ENCODE results near the gene LDHAL6A. TPM values are rescaled to one million over a fixed set of nuclear protein-coding genes. Genes with fewer than 3 reads are reported as not detected.

The LDHAL6A gene
- total RNA-seq, 1 experiment from 2014 or later: 0.59 TPM

DNA sequence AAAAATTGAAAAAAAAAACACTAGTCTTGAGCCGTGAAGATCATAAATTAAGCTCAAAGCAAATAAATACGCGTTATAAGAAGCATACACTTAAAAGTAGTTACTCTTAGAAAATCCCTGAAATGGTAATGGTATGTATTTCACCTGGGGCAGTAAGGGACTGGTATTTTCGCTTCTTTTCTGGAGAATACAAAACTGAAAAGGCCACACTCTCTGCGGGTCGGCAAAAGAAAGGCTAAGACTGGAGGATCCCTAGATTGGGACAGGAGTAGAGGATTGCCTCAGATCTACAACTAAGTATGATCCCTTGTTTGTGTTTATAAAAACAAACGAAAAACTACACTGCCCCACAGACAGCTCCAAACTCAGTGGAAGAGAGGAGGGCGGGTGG is 70.5 kb downstream of the LDHAL6A start:
- Mint-ChIP-seq H3K36me3 (ENCODE audit: insufficient read depth, unreplicated experiment) (peaks cover 12% of the 10 kb centered on the region), H3K4me3 (ENCODE audit: unreplicated experiment) (peak overlapping the region; percentile 91), H3K27me3 (ENCODE audit: insufficient read depth, unreplicated experiment) (no peaks in the 10 kb centered on the region), H3K27ac (ENCODE audit: unreplicated experiment) (peak overlapping the region; percentile 96), H3K9me3 (ENCODE audit: unreplicated experiment) (no peaks in the 10 kb centered on the region), H3K4me1 (ENCODE audit: low read depth, unreplicated experiment) (no peaks in the 10 kb centered on the region)
- peak overlapping the region; percentile 60 for H3K4me3 ChIP-seq (ENCODE audit: low read depth, low read length)
- ChIA-PET CTCF (interaction anchor here (1.1 to 2.2 kb wide), 5 partner anchors 14 to 411 kb away, joined by 3 to 11 read pairs (median 5); no protein-coding TSS in a partner anchor), POLR2A (interaction anchor here (0.6 to 2.2 kb wide), 14 partner anchors 10 to 213 kb away, joined by 3 to 28 read pairs (median 3); partner anchors contain the start of genes LDHA, SPTY2D1 and UEVLD)
- no peaks in the 10 kb centered on the region for H3K36me3 ChIP-seq (ENCODE audit: control insufficient read depth, insufficient read depth, low read length)
- TF ChIP-seq, protein P1, sequence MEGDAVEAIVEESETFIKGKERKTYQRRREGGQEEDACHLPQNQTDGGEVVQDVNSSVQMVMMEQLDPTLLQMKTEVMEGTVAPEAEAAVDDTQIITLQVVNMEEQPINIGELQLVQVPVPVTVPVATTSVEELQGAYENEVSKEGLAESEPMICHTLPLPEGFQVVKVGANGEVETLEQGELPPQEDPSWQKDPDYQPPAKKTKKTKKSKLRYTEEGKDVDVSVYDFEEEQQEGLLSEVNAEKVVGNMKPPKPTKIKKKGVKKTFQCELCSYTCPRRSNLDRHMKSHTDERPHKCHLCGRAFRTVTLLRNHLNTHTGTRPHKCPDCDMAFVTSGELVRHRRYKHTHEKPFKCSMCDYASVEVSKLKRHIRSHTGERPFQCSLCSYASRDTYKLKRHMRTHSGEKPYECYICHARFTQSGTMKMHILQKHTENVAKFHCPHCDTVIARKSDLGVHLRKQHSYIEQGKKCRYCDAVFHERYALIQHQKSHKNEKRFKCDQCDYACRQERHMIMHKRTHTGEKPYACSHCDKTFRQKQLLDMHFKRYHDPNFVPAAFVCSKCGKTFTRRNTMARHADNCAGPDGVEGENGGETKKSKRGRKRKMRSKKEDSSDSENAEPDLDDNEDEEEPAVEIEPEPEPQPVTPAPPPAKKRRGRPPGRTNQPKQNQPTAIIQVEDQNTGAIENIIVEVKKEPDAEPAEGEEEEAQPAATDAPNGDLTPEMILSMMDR (IDR thresholded peaks at IDR 0.05; ENCODE audit: insufficient read depth in 1 of 2, low read depth in 1 of 2, low read length in 1 of 2, severe bottlenecking in 1 of 2, unreplicated experiment in 1 of 2): no peak
- H3K27me3 ChIP-seq (replicated peaks; ENCODE audit: control insufficient read depth, insufficient read depth, low read length): no peaks in the 10 kb centered on the region
- intact Hi-C loops (cut with micrococcal nuclease; ENCODE audit: unreplicated experiment): loop anchor here (2.0 to 10.0 kb wide), 4 partner anchors 109 to 281 kb away; partner anchors contain the start of genes GTF2H1, HPS5, LDHA and SAA2
- no TSS peak for BruUV-seq (replicated peaks)
- no peaks in the 10 kb centered on the region for H3K4me1 ChIP-seq
- H3K9me3 ChIP-seq: no peaks in the 10 kb centered on the region
- no peak for DNase-seq

DNA sequence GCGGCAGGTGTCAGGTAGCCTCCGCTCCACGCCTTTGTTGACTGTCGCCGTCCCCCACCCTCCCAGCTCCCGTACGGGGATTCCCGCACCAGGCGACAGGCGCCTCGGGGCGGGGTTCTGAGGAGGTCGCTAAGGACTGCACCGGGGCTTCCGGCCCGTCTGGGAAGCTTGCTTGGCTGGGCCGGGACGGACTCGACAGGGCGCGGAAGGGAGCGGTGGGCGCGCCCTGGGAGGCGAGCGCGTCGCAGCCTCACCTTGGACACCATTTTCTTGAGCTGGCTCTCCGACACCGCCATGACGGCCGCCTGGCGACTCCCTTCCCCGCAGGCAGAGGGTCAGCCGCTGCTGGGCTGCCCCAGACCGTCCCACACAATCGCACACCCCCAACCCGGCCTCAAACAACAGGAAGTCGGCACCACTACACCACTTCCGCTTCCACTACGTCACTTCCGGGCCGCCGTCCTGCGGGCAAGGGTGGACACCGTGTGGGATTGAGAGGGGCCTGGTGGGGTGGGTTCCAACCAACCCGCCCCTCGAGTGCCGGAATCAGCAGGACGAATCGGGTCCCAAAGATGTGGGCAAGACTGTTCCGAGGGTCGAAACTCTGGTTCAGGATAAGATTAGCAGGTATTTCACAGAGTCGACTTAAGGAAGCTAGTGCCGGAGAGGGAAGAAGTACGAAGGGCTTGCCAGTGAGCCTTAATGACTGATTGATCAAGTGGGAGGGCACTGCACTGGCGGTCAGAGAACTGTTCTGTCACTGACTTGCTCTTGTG is 71.1 kb downstream of the LDHAL6A start, which contains the start of gene TSG101:
Gene TSG101, minus strand, starts transcription at position 422 of the 776 bp plus-strand sequence. Its CDS starts 126 bp downstream, at position 296.
- Mint-ChIP-seq H3K9me3 (ENCODE audit: unreplicated experiment) (no peaks in the 10 kb centered on the region), H3K36me3 (ENCODE audit: insufficient read depth, unreplicated experiment) (peaks cover 16% of the 10 kb centered on the region), H3K27ac (ENCODE audit: unreplicated experiment) (peak within 1 kb of the TSS; percentile 96), H3K27me3 (ENCODE audit: insufficient read depth, unreplicated experiment) (no peaks in the 10 kb centered on the region), H3K4me3 (ENCODE audit: unreplicated experiment) (peak within 1 kb of the TSS; percentile 91), H3K4me1 (ENCODE audit: low read depth, unreplicated experiment) (no peaks in the 10 kb centered on the region)
- POLR2A ChIA-PET: interaction anchor here (0.5 to 2.2 kb wide), 17 partner anchors 9 to 214 kb away, joined by 3 to 28 read pairs (median 3); partner anchors contain the start of genes LDHA, SPTY2D1 and UEVLD
- BruUV-seq (replicated peaks): no TSS peak
- H3K27me3 ChIP-seq (replicated peaks; ENCODE audit: control insufficient read depth, insufficient read depth, low read length): no peaks in the 10 kb centered on the region
- no peaks in the 10 kb centered on the region for H3K9me3 ChIP-seq
- CTCF ChIA-PET: interaction anchor here (1.1 to 2.2 kb wide), 5 partner anchors 13 to 412 kb away, joined by 3 to 11 read pairs (median 5); no protein-coding TSS in a partner anchor
- TF ChIP-seq, protein P1 (IDR thresholded peaks at IDR 0.05; ENCODE audit: insufficient read depth in 1 of 2, low read depth in 1 of 2, low read length in 1 of 2, severe bottlenecking in 1 of 2, unreplicated experiment in 1 of 2): no peak
- DNase-seq: peak; percentile 96 to 97
- H3K36me3 ChIP-seq (ENCODE audit: control insufficient read depth, insufficient read depth, low read length): no peaks in the 10 kb centered on the region
- H3K4me3 ChIP-seq (ENCODE audit: low read depth, low read length): peak within 1 kb of the TSS; percentile 60
- no peaks in the 10 kb centered on the region for H3K4me1 ChIP-seq
- intact Hi-C loops (cut with micrococcal nuclease; ENCODE audit: unreplicated experiment): loop anchor here (2.0 to 10.0 kb wide), 4 partner anchors 108 to 282 kb away; partner anchors contain the start of genes GTF2H1, HPS5, LDHA and SAA2

DNA sequence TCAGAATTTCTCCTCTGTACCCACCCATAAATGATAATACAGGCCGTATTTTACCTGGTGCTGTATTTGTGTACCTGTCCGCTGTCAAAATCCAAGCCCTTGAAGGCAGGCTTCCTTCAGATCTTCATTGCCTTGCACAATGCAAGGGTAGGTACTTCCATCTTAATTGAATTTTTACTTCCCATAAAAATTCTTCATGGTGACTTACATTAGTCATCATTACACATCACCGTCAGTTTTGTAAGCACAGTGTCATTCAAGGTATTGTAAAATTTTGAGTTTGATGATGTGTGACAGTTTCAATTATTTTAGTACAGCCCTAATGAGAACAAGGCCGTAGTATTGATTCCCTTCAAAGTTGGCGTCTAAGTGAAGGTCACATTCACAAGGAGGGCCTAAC is 71.9 kb downstream of the LDHAL6A start:
- no TSS peak for BruUV-seq (replicated peaks)
- DNase-seq: no peak

More for the DNA sequence above, 71.9 kb downstream of the LDHAL6A start:
- no peaks in the 10 kb centered on the region for H3K9me3 Mint-ChIP-seq (ENCODE audit: unreplicated experiment)
- H3K27ac Mint-ChIP-seq (ENCODE audit: unreplicated experiment): peak overlapping the region; percentile 96
- POLR2A ChIA-PET: interaction anchor here (0.5 to 2.2 kb wide), 8 partner anchors 13 to 176 kb away, joined by 3 to 28 read pairs (median 10); partner anchors contain the start of genes LDHA, SPTY2D1 and UEVLD
- peak overlapping the region; percentile 91 for H3K4me3 Mint-ChIP-seq (ENCODE audit: unreplicated experiment)
- H3K4me1 ChIP-seq: no peaks in the 10 kb centered on the region
- CTCF ChIA-PET: interaction anchor here (1.3 to 2.2 kb wide), 2 partner anchors 13 to 200 kb away, joined by 3 to 11 read pairs; no protein-coding TSS in a partner anchor
- no peaks in the 10 kb centered on the region for H3K4me1 Mint-ChIP-seq (ENCODE audit: low read depth, unreplicated experiment)
- no peaks in the 10 kb centered on the region for H3K9me3 ChIP-seq
- peaks cover 16% of the 10 kb centered on the region for H3K36me3 Mint-ChIP-seq (ENCODE audit: insufficient read depth, unreplicated experiment)
- TF ChIP-seq, protein P1 (IDR thresholded peaks at IDR 0.05; ENCODE audit: insufficient read depth in 1 of 2, low read depth in 1 of 2, low read length in 1 of 2, severe bottlenecking in 1 of 2, unreplicated experiment in 1 of 2): no peak
- intact Hi-C loops (cut with micrococcal nuclease; ENCODE audit: unreplicated experiment): loop anchor here (2.0 to 10.0 kb wide), 4 partner anchors 107 to 283 kb away; partner anchors contain the start of genes GTF2H1, HPS5, LDHA and SAA2
- peak overlapping the region; percentile 60 for H3K4me3 ChIP-seq (ENCODE audit: low read depth, low read length)
- no peaks in the 10 kb centered on the region for H3K27me3 ChIP-seq (replicated peaks; ENCODE audit: control insufficient read depth, insufficient read depth, low read length)
- no peaks in the 10 kb centered on the region for H3K27me3 Mint-ChIP-seq (ENCODE audit: insufficient read depth, unreplicated experiment)
- no peaks in the 10 kb centered on the region for H3K36me3 ChIP-seq (ENCODE audit: control insufficient read depth, insufficient read depth, low read length)
